HUES48 (cell line): ENCODE measurements around the gene ZNF136.
A peak's percentile ranks its signal among the peaks of the same experiment; 100 is the strongest.

ENCODE experiments used
- H3K27ac ChIP-seq: one replicate; pipeline ENCODE4 v1.7.0; 2013; ENCODE audit warnings: low read depth, low read length, inconsistent platforms
- H3K27me3 ChIP-seq: 2 replicates; pipeline ENCODE4 v1.6.1; 2013; ENCODE audit warnings: mild to moderate bottlenecking, low read length; ENCODE audit not compliant: control insufficient read depth, insufficient read depth
- H3K36me3 ChIP-seq: 2 replicates; pipeline ENCODE4 v1.6.1; 2013; ENCODE audit warnings: low read length; ENCODE audit not compliant: control insufficient read depth, insufficient read depth
- H3K4me1 ChIP-seq: 2 replicates; pipeline ENCODE4 v1.6.1; 2013; ENCODE audit warnings: mild to moderate bottlenecking, low read length; ENCODE audit not compliant: control insufficient read depth, insufficient read depth
- H3K4me3 ChIP-seq: 2 replicates; pipeline ENCODE4 v1.5.1; 2013; ENCODE audit warnings: mild to moderate bottlenecking, low read depth, low read length
- H3K9ac ChIP-seq: 2 replicates; pipeline ENCODE4 v1.6.1; 2013; ENCODE audit warnings: mild to moderate bottlenecking, low read depth, low read length, moderate library complexity
- H3K9me3 ChIP-seq: 2 replicates; pipeline ENCODE4 v1.6.1; 2013; ENCODE audit warnings: low read length; ENCODE audit not compliant: control insufficient read depth, insufficient read depth

Gene ZNF136

DNA sequence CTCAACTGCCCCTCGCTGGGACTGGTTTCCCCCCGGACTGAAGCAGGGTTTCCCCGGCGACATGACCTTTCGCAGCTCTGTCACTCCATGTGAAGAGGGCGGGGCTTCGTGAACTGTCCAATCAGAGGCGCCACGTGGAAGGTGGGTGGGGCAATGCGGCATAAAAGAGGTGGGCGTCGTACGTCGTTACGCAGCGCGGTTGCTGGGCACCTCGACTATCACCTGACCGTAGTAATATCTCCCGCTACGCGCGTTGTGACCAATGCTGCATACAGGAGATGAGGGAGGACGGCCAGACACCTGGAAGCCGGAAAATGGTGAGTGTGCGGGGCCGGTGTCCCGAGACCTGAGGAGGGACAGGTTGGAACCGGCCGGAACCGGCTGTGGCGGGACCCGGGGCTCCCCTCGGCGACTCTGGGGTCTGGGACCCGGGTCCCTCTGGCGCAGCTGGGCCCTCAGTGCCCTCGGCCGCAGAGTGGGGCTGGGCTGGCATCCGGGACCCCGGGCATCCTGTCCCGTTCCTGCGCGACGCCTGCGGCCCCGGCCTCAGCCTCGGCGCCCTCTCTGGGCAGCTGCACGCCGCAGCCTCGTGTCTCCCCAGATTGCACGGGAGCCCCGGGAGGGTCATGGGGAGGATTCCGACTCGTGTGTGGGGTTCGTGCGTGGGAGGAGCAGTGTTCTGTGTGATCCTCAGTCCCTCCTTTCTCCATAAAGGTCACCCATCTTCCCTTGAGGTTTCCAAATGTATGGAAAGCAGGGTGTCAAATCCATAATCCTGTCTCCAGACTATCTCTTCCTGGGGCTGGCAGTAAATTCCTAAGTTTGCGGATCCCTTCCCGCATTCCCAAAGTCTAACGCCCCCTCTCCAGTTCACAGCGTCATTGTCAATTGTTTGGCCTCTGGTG, 32.2 kb downstream of the ZNF136 start:
- Histone ChIP-seq H3K27me3 (no peaks in the 10 kb centered on the region), H3K36me3 (peaks cover 7% of the 10 kb centered on the region), H3K27ac (no peak overlapping the region), H3K9me3 (peaks cover 51% of the 10 kb centered on the region), H3K9ac (peak overlapping the region; percentile 61), H3K4me3 (peak overlapping the region; percentile 71), H3K4me1 (no peaks in the 10 kb centered on the region)

DNA sequence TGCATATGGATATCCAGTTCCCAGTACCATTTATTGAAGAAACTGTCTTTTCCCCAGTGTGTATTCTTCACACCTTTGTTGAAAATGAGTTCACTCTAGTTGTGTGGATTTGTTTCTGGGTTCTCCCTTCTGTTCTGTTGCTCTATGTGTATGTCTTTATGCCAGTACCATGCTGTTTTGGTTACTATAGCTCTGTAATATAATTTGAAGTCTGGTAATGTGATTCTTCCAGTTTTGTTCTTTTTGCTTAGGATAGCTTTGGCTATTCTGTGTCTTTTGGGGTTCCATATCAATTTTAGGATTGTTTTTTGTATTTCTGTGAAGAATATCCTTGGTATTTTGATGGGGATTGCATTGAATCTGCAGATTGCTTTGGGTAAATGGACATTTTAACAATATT, 35.2 kb downstream of the ZNF136 start:
- H3K27me3 ChIP-seq = no peaks in the 10 kb centered on the region
- peaks cover 58% of the 10 kb centered on the region for H3K9me3 ChIP-seq
- H3K9ac ChIP-seq = no peak overlapping the region
- H3K36me3 ChIP-seq = no peaks in the 10 kb centered on the region
- no peak overlapping the region for H3K27ac ChIP-seq
- no peak overlapping the region for H3K4me3 ChIP-seq
- no peaks in the 10 kb centered on the region for H3K4me1 ChIP-seq

DNA sequence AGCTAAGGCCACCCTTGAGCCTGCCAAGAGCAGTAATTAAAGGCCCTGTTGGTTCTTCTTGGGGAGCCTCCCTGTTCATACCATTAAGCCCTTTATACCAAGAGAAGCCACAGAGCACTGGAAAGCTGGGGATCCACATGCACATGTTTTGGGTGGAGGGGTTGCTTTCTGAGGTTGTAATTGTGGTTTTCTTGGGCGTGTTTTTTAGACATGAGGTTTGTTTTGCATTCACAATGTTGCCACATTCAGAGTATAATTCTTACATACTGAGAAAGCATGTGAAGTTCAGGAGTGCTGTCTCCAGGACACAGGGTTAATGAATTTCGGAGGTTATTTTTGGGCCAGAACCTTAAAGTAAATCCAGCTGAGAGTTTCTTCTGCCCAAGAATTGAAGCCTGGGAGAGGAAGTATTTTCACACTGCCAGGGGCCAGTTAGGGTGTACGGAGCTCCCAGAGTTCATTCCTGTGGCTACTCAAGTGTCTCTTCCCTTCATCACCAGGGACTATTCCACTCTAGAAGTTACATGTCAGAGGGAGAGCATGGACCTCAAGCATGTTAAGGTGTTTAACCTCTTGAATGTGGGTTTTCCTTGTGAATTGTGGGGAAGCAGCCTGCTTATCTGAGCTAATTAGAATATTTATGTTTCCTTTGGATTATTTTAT, 37.0 kb downstream of the ZNF136 start:
- Histone ChIP-seq H3K9ac (no peak overlapping the region), H3K9me3 (peaks cover 65% of the 10 kb centered on the region), H3K4me1 (no peaks in the 10 kb centered on the region), H3K27ac (no peak overlapping the region), H3K27me3 (no peaks in the 10 kb centered on the region), H3K36me3 (no peaks in the 10 kb centered on the region), H3K4me3 (no peak overlapping the region)

DNA sequence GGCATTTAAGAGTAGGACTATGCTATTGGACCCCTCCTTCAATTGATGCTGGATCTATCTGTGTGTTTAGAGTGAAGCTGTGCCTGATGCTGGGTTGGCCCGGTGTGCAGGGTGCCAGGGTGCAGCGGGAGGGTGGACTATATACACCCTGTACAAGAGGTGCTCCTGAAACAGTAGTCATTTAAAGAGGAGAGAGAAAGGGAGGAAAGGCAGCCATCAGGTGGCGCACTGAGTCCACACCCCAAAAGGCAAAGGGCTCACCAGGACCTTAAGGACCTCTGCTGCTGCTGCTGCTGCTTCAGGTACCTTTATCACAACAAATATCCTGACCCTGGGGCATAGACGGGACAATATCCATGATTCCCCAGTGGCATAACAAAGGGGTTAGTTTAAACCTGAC, 39.4 kb downstream of the ZNF136 start:
- Histone ChIP-seq H3K9ac (no peak overlapping the region), H3K27me3 (no peaks in the 10 kb centered on the region), H3K36me3 (no peaks in the 10 kb centered on the region), H3K9me3 (peaks cover 62% of the 10 kb centered on the region), H3K4me1 (no peaks in the 10 kb centered on the region), H3K27ac (no peak overlapping the region), H3K4me3 (no peak overlapping the region)

DNA sequence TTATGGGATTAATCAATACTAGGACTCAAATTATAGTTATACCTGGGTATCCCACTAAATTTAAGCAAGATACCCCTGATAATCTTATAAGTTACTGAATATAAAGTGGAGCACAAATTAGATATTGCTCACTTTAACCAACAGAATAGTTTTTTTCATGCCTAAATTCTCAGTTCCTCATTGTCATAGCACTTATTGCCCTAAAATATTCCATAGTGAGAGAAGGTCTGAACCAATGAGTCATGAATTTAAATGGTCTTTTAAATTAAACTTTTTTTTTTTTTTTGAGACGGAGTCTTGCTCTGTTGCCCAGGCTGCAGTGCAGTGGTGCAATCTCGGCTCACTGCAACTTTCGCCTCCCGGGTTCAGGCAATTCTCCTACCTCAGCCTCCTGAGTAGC, 42.4 kb downstream of the ZNF136 start:
- Histone ChIP-seq H3K9ac (no peak overlapping the region), H3K36me3 (no peaks in the 10 kb centered on the region), H3K9me3 (peaks cover 72% of the 10 kb centered on the region)

DNA sequence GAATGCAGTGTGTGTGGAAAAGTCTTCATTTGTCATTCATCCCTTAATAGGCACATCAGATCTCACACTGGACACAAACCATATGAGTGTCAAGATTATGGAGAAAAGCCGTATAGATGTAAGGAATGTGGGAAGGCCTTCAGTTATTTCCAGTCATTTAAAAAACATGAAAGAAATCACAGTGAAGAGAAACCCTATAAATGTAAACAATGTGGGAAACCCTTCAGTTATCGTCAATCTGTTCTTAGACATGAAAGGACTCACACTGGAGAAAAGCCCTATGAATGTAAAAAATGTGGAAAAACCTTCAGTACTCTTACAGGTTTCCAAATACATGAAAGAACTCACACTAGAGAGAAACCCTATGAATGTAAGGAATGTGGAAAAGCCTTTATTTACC, 45.3 kb downstream of the ZNF136 start:
- Histone ChIP-seq H3K9me3 (peaks cover 73% of the 10 kb centered on the region), H3K27me3 (no peaks in the 10 kb centered on the region), H3K4me3 (no peak overlapping the region)

More for the DNA sequence above, 42.4 kb downstream of the ZNF136 start:
- Histone ChIP-seq H3K4me1 (no peaks in the 10 kb centered on the region), H3K27ac (no peak overlapping the region), H3K27me3 (no peaks in the 10 kb centered on the region), H3K4me3 (no peak overlapping the region)

DNA sequence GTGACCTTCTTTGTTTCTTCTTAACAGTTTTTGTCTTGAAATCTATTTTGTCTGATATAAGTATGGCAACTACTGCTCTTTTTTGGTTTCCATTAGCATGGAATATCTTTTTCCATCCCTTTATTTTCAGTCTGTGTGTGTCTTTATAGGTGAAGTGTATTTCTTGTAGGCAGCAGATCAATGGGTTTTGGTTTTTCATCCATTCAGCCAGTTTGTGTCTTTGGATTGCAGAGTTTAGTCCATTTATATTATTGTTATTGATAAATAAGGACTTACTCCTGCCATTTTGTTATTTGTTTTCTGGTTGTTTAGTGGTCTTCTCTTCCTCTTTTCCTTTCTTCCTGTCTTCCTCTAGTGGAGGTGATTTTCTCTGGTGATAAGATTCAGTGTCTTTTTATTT, 54.4 kb downstream of the ZNF136 start:
- H3K27me3 ChIP-seq = no peaks in the 10 kb centered on the region

More for the DNA sequence above, 45.3 kb downstream of the ZNF136 start:
- Histone ChIP-seq H3K4me1 (no peaks in the 10 kb centered on the region), H3K27ac (no peak overlapping the region), H3K9ac (no peak overlapping the region), H3K36me3 (no peaks in the 10 kb centered on the region)

DNA sequence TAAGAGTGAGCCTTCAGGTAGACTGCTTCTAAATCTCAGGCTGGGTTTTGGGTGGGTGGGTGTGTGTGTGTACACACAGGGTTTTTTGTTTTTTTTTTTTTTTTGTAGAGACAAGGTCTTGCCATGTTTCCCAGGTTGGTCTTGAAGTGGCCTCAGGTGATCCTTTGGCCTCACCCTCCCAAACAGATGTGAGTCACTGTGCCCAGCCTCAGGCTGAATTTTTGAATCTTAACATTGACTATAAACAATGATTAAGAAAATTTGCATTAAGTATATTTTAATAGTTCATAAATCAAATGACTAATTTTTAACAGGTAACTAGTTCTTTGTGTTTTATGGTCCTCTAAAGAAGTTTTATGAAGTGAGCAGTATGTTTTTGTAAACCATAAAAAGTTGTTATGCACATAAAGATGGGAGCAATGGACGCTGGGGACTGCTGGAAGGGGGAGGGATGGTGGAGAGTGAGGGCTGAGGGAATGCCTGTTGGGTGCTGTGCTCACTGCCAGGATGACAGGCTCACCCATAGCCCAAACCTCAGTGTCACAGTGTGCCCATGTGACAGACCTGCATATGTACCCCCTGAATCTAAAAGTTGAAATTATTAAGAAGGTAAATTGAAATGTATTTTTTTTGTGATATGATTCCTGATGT, 60.2 kb downstream of the ZNF136 start:
- H3K27ac ChIP-seq = no peak overlapping the region
- no peaks in the 10 kb centered on the region for H3K4me1 ChIP-seq
- H3K9me3 ChIP-seq = peaks cover 81% of the 10 kb centered on the region
- H3K4me3 ChIP-seq = no peak overlapping the region
- no peak overlapping the region for H3K9ac ChIP-seq
- no peaks in the 10 kb centered on the region for H3K27me3 ChIP-seq
- no peaks in the 10 kb centered on the region for H3K36me3 ChIP-seq

More for the DNA sequence above, 54.4 kb downstream of the ZNF136 start:
- Histone ChIP-seq H3K9ac (no peak overlapping the region), H3K36me3 (no peaks in the 10 kb centered on the region), H3K4me3 (no peak overlapping the region), H3K27ac (no peak overlapping the region), H3K9me3 (peaks cover 71% of the 10 kb centered on the region), H3K4me1 (no peaks in the 10 kb centered on the region)

DNA sequence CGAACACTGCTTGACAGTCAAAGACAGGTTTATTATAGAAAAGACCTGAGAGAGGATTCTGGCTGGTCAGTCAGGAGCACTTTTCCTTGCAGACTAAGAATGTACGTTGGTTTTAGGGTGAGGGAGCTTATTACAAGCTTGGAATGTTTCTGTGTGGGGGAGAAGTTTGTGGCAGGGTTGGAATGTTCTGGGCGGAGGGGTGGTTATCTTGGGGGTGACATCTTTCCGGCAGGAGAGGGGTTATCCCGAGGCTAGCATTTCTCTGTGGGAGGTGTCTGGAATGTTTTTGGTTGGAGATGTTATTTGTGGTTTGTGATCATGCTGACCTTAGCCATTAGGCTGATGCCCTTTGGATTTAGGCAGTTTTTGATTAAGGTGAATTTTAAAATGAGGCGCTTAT, 61.8 kb downstream of the ZNF136 start:
- no peak overlapping the region for H3K9ac ChIP-seq
- peaks cover 79% of the 10 kb centered on the region for H3K9me3 ChIP-seq
- H3K36me3 ChIP-seq = no peaks in the 10 kb centered on the region
- no peaks in the 10 kb centered on the region for H3K4me1 ChIP-seq
- H3K4me3 ChIP-seq = no peak overlapping the region
- H3K27me3 ChIP-seq = no peaks in the 10 kb centered on the region
- no peak overlapping the region for H3K27ac ChIP-seq

DNA sequence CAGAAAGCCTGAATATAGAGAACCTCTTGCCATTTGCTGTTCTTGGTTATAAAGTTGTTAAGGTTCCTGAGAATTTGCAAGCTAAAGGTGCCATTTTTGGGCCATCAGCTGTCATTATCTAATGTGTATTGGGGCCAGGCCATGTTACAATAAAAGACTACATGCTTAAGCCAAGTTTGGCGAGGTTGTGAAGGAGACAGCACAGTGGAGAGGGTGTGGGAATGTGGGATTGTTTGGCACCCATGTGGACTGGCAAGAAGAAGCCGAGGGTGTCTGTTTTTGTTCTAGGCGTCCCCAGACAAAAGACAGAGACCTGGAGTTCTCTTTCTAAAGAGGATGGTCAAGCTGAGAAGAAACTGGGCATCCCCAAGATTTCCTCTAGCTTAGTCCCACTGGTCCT, 67.1 kb downstream of the ZNF136 start:
- Histone ChIP-seq H3K9me3 (peaks cover 72% of the 10 kb centered on the region), H3K27ac (no peak overlapping the region), H3K4me1 (no peaks in the 10 kb centered on the region), H3K4me3 (no peak overlapping the region), H3K36me3 (no peaks in the 10 kb centered on the region), H3K9ac (no peak overlapping the region), H3K27me3 (no peaks in the 10 kb centered on the region)
